K562 (cell line): ENCODE data around the gene PHF10. TPM values are rescaled to one million over a fixed set of nuclear protein-coding genes. Genes with fewer than 3 reads are reported as not detected.

Experiments
- ARNT ChIP-seq, 2 experiments: fragments of 450-650 bp; IDR thresholded peaks; 2 replicates each; pipeline ENCODE4 v1.6.1; 2016; ENCODE audit warnings: mild to moderate bottlenecking in 1 of 2
- BCOR ChIP-seq: fragments of 450-650 bp; IDR thresholded peaks from 2 replicates; pipeline ENCODE4 v1.6.1; 2016
- BHLHE40 ChIP-seq: IDR thresholded peaks from 2 replicates; pipeline ENCODE4 v1.6.1; 2011; ENCODE audit warnings: low read length, improper control_type of control experiment
- CEBPB ChIP-seq: fragments of 450-650 bp; IDR thresholded peaks from 2 replicates; pipeline ENCODE4 v1.6.1; 2016; ENCODE audit warnings: missing genetic modification characterization, missing compliant biosample characterization
- CREB5 ChIP-seq: fragments of 250-450 bp; sonication (Bioruptor Pico); IDR thresholded peaks from 2 replicates; pipeline ENCODE4 v1.5.0; 2020; ENCODE audit warnings: mild to moderate bottlenecking
- CXXC5 ChIP-seq: fragments of 250-450 bp; sonication (Bioruptor Pico); IDR thresholded peaks from 2 replicates; pipeline ENCODE4 v1.8.0; 2022; ENCODE audit warnings: inconsistent platforms, mild to moderate bottlenecking, moderate library complexity
- DACH1 ChIP-seq: fragments of 450-650 bp; IDR thresholded peaks from 2 replicates; pipeline ENCODE4 v1.6.1; 2018; ENCODE audit not compliant: partially characterized antibody
- EHMT2 ChIP-seq: fragments of 450-650 bp; IDR thresholded peaks from 2 replicates; pipeline ENCODE4 v1.6.1; 2018; ENCODE audit warnings: antibody characterized with exemption
- ESRRA ChIP-seq: fragments of 450-650 bp; IDR thresholded peaks from 2 replicates; pipeline ENCODE4 v1.6.1; 2014; ENCODE audit warnings: low read depth, mild to moderate bottlenecking, moderate library complexity, borderline replicate concordance
- FOXK2 ChIP-seq, 2 experiments: fragments of 450-650 bp; IDR thresholded peaks in 1 of 2; conservative IDR thresholded peaks in 1 of 2; 2 replicates each; pipeline ENCODE4 v1.6.1; 2016; ENCODE audit warnings: low read depth in 2 of 2, mild to moderate bottlenecking in 1 of 2
- HNRNPLL ChIP-seq: fragments of 200-400 bp; formaldehyde crosslinking; IDR thresholded peaks from 2 replicates; pipeline ENCODE4 v1.6.1; 2017; ENCODE audit warnings: low read length, low read depth, mild to moderate bottlenecking; ENCODE audit not compliant: poor library complexity, severe bottlenecking
- IRF2 ChIP-seq: sonication (generic); formaldehyde crosslinking; IDR thresholded peaks from 2 replicates; pipeline ENCODE4 v1.8.1; 2022; ENCODE audit warnings: mild to moderate bottlenecking, missing genetic modification reagents
- KDM4B ChIP-seq, 2 experiments: fragments of 450-650 bp in 1 of 2; sonication (generic) in 1 of 2; IDR thresholded peaks; 2 replicates each; pipeline ENCODE4 v1.6.1; 2016 to 2017; ENCODE audit warnings: borderline replicate concordance in 2 of 2, antibody characterized with exemption in 1 of 2, low read depth in 1 of 2, mild to moderate bottlenecking in 1 of 2
- MAX ChIP-seq: sonication (generic); formaldehyde crosslinking; IDR thresholded peaks from 2 replicates; pipeline ENCODE4 v1.9.0; 2022; ENCODE audit warnings: mild to moderate bottlenecking, missing genetic modification reagents
- MYC ChIP-seq, 2 experiments: fragments of 250-450 bp in 1 of 2; sonication (Bioruptor Pico) in 1 of 2; IDR thresholded peaks; 2 replicates each; pipeline versions ENCODE4 v1.5.1 to v1.6.1; 2012 to 2021; ENCODE audit warnings: low read depth in 2 of 2, borderline replicate concordance in 1 of 2, improper control_type of control experiment in 1 of 2, low read length in 1 of 2, mild to moderate bottlenecking in 1 of 2, moderate library complexity in 1 of 2
- NBN ChIP-seq: fragments of 450-650 bp; IDR thresholded peaks from 2 replicates; pipeline ENCODE4 v1.6.1; 2016; ENCODE audit warnings: low read depth, mild to moderate bottlenecking
- NCOA6 ChIP-seq: fragments of 450-650 bp; IDR thresholded peaks from 2 replicates; pipeline ENCODE4 v1.6.1; 2017; ENCODE audit warnings: mild to moderate bottlenecking
- NCOR1 ChIP-seq: fragments of 450-650 bp; IDR thresholded peaks from 2 replicates; pipeline ENCODE4 v1.6.1; 2016; ENCODE audit warnings: mild to moderate bottlenecking, moderate library complexity
- PML ChIP-seq: IDR thresholded peaks from 2 replicates; pipeline ENCODE4 v1.6.1; 2012; ENCODE audit warnings: low read length, inconsistent platforms
- SMAD4 ChIP-seq: fragments of 250-450 bp; sonication (Bioruptor Pico); conservative IDR thresholded peaks from 2 replicates; pipeline ENCODE4 v1.8.0; 2021; ENCODE audit warnings: inconsistent platforms, mild to moderate bottlenecking, moderate library complexity
- SOX6 ChIP-seq: fragments of 450-650 bp; IDR thresholded peaks from 2 replicates; pipeline ENCODE4 v1.6.1; 2014; ENCODE audit warnings: mild to moderate bottlenecking
- SP1 ChIP-seq: sonication (generic); formaldehyde crosslinking; IDR thresholded peaks from 2 replicates; pipeline ENCODE4 v1.8.1; 2022; ENCODE audit warnings: mild to moderate bottlenecking, missing genetic modification reagents
- SRSF1 ChIP-seq: fragments of 200-400 bp; formaldehyde crosslinking; IDR thresholded peaks from 2 replicates; pipeline ENCODE4 v1.6.1; 2017; ENCODE audit warnings: mild to moderate bottlenecking, low read depth, low read length, moderate library complexity
- STAT5B ChIP-seq: fragments of 250-450 bp; sonication (Bioruptor Pico); IDR thresholded peaks from 2 replicates; pipeline ENCODE4 v1.8.0; 2021; ENCODE audit warnings: mild to moderate bottlenecking, inconsistent platforms
- TBL1XR1 ChIP-seq, 2 experiments: IDR thresholded peaks; 2 replicates each; pipeline ENCODE4 v1.6.1; 2012; ENCODE audit warnings: improper control_type of control experiment in 2 of 2, low read length in 2 of 2, mild to moderate bottlenecking in 1 of 2
- TCF3 ChIP-seq: sonication (generic); formaldehyde crosslinking; IDR thresholded peaks from 2 replicates; pipeline ENCODE4 v1.4.0; 2020; ENCODE audit warnings: mild to moderate bottlenecking, missing genetic modification reagents
- ZNF507 ChIP-seq: conservative IDR thresholded peaks from 2 replicates; pipeline ENCODE4 v1.6.1; 2017; ENCODE audit warnings: missing genetic modification characterization, missing compliant biosample characterization
- ZNF699 ChIP-seq: fragments of 250-450 bp; sonication (Bioruptor Pico); IDR thresholded peaks from 2 replicates; pipeline ENCODE4 v1.8.0; 2021; ENCODE audit warnings: mild to moderate bottlenecking, moderate library complexity; ENCODE audit not compliant: insufficient replicate concordance
- ZSCAN29 ChIP-seq: fragments of 450-650 bp; IDR thresholded peaks from 2 replicates; pipeline ENCODE4 v1.6.1; 2017
- polyA plus RNA-seq, 8 experiments: library from polyadenylated mRNA; depleted of rRNA in 4 of 8; stranded (reverse) in 5 of 8; unstranded in 3 of 8; fragments of >200 nt; fragmentation: Nextera tagmentation in 2 of 8; fragmentation: Illumina TruSeq in 1 of 8; extraction: Ambion mirVana in 2 of 8; extraction: Trizol in 1 of 8; gene quantifications; 2 replicates each; pipeline versions ENCODE4 v1.2.1 to v1.2.3, GENCODE V29; 2011 to 2014; ENCODE audit warnings: inconsistent platforms in 1 of 8, missing spikeins in 1 of 8
- total RNA-seq, 7 experiments: library from RNA; depleted of rRNA in 6 of 7; stranded (reverse); fragments of >200 nt in 6 of 7; fragmentation: Illumina TruSeq in 2 of 7; extraction: Trizol in 2 of 7; gene quantifications; 2 replicates each; pipeline versions ENCODE4 v1.2.1 to v1.2.3, GENCODE V29; 2011 to 2021; ENCODE audit warnings: low replicate concordance in 1 of 7

Gene PHF10
- total and polyA plus RNA-seq, 9 of the 15 experiments (the other 6 are each of a cell fraction or from before 2014, with no cell fraction given), result 23.9 to 88.9 (median 46.0) TPM

- TF ChIP-seq TCF3 (CRISPR knock-in tag), result peak; percentile 22; the same call in 1 of the 2 replicates
- TF ChIP-seq HNRNPLL, result peak; percentile 49
- TF ChIP-seq SMAD4 (CRISPR knock-in tag), result peak; percentile 79; the same call in 1 of the 2 replicates
- peak; percentile 72 for TF ChIP-seq CEBPB (tag)
- peak; percentile 80 for TF ChIP-seq ZSCAN29
- peak; percentile 56; the same call in 1 of the 2 replicates for TF ChIP-seq SP1 (CRISPR knock-in tag)
- peak; percentile 82 for TF ChIP-seq SOX6
- TF ChIP-seq MAX (CRISPR knock-in tag), result peak; percentile 16; the same call in 1 of the 2 replicates
- TF ChIP-seq NCOR1, result peak; percentile 48
- TF ChIP-seq DACH1, result no peak
- TF ChIP-seq SRSF1, result no peak
- 0 out of 2 replicates have a peak, but pooled peaks have one; percentile 37 for TF ChIP-seq NBN
- TF ChIP-seq FOXK2 (conservative IDR thresholded peaks at IDR 0.05 in 1 of 2, IDR thresholded peaks at IDR 0.05 in 1 of 2; ENCODE audit: low read depth in 2 of 2), result 0 out of 4 replicates have a peak, but pooled peaks of 1 of the 2 experiments have one; percentile 34
- TF ChIP-seq ZNF699 (CRISPR knock-in tag), result no peak
- peak; percentile 34; the same call in 1 of the 2 replicates for TF ChIP-seq EHMT2
- no peak for TF ChIP-seq ZNF507 (tag)
- TF ChIP-seq TBL1XR1 (IDR thresholded peaks at IDR 0.05; ENCODE audit: low read length in 2 of 2), result peak in 1 of 2 experiments; percentile 73; a peak in 2 of 4 replicates
- TF ChIP-seq PML, result peak; percentile 61
- peak in 1 of 2 experiments; percentile 47; a peak in 1 of 4 replicates for TF ChIP-seq ARNT (IDR thresholded peaks at IDR 0.05)
- TF ChIP-seq NCOA6, result peak; percentile 74; the same call in 1 of the 2 replicates
- TF ChIP-seq IRF2 (CRISPR knock-in tag), result no peak
- TF ChIP-seq MYC (IDR thresholded peaks at IDR 0.05; ENCODE audit: low read depth, low read length), result peak; percentile 53
- TF ChIP-seq MYC (CRISPR knock-in tag; IDR thresholded peaks at IDR 0.05; ENCODE audit: borderline replicate concordance, low read depth), result peak; percentile 75; the same call in 1 of the 2 replicates
- peak; percentile 76 for TF ChIP-seq CXXC5 (CRISPR knock-in tag)
- peak; percentile 58 for TF ChIP-seq ESRRA
- TF ChIP-seq BCOR, result peak; percentile 75
- no peak for TF ChIP-seq STAT5B (CRISPR knock-in tag)
- TF ChIP-seq CREB5 (CRISPR knock-in tag), result no peak
- TF ChIP-seq KDM4B (IDR thresholded peaks at IDR 0.05; ENCODE audit: borderline replicate concordance in 2 of 2, low read depth in 1 of 2), result peak in 1 of 2 experiments; percentile 11; a peak in 1 of 4 replicates
- TF ChIP-seq BHLHE40, result peak; percentile 23; the same call in 1 of the 2 replicates
These were observed 1.1 kb upstream of the PHF10 start (continued) for GRCh38 chr6:169725125-169726048.
